HCT116 (cell line): ENCODE results near the gene SH2B2. TPM values are rescaled to one million over a fixed set of nuclear protein-coding genes. Genes with fewer than 3 reads are reported as not detected.

ENCODE experiments used
- ATAC-seq: fragments of 200-7000 bp; cut with Tn5 transposase; 2 replicates; pipeline ENCODE4 v1.9.1; 2020; ENCODE audit warnings: mild to moderate bottlenecking, moderate library complexity
- BruUV-seq: library from RNA; stranded (reverse); fragments of 400-500 nt; replicated peaks from 2 replicates; lab custom pipeline; 2021; lab: Mats Ljungman, UMichigan
- CTCF ChIA-PET: fragments of 300-600 bp; sonication (Branson Sonifier 250); formaldehyde crosslinking; loops from one replicate; lab custom pipeline; 2021; ENCODE audit warnings: antibody characterized with exemption; lab: Charles Lee
- POLR2A ChIA-PET: fragments of 300-600, 350-600 bp; sonication (Branson Sonifier 250); formaldehyde crosslinking; loops from one replicate; lab custom pipeline; 2021; ENCODE audit warnings: antibody characterized with exemption; lab: Charles Lee
- RAD21 ChIA-PET, 2 experiments: fragments of 300-600 bp; sonication (Branson Sonifier 250); formaldehyde crosslinking; loops; one replicate each; lab custom pipeline; 2023; ENCODE audit warnings: low total read pairs in 2 of 2; ENCODE audit not compliant: uncharacterized antibody in 2 of 2, unreplicated experiment in 2 of 2, low non-redundant PET in 1 of 2; lab: Charles Lee
- DNase-seq: peaks from one replicate; pipeline ENCODE4 v3.0.0-alpha.2; 2010; ENCODE audit warnings: low read depth, low spot score
- H2AFZ ChIP-seq: fragments of 200-600 bp; shearing (Covaris generic), sonication (generic); 2 replicates; pipeline ENCODE4 v1.6.1; 2017; ENCODE audit warnings: low read depth, mixed run types, mixed read lengths, antibody characterized with exemption, low read length; ENCODE audit not compliant: poor library complexity, severe bottlenecking
- H3K27ac ChIP-seq: 2 replicates; pipeline ENCODE4 v1.5.1; 2012; ENCODE audit warnings: low read depth, low read length
- H3K27me3 ChIP-seq: fragments of 200-600 bp; sonication (generic); 2 replicates; pipeline ENCODE4 v1.6.1; 2016; ENCODE audit warnings: mixed run types, low read length, mixed read lengths; ENCODE audit not compliant: insufficient read depth
- H3K36me3 ChIP-seq, 2 experiments: fragments of 200-500 bp in 1 of 2; fragments of 200-600 bp in 1 of 2; sonication (Bioruptor generic) in 1 of 2; sonication (generic) in 1 of 2; 2 replicates each; pipeline versions ENCODE4 v1.5.1 to v1.6.1; 2014 to 2016; ENCODE audit warnings: low read length in 2 of 2, inconsistent platforms in 1 of 2, mixed read lengths in 1 of 2, mixed run types in 1 of 2; ENCODE audit not compliant: insufficient read depth in 2 of 2, control insufficient read depth in 1 of 2
- H3K4me1 ChIP-seq, 2 experiments: fragments of 200-600 bp in 1 of 2; sonication (generic) in 1 of 2; 2 replicates each; pipeline versions ENCODE4 v1.5.1 to v1.6.1; 2012 to 2017; ENCODE audit warnings: low read length in 2 of 2, inconsistent platforms in 1 of 2, mild to moderate bottlenecking in 1 of 2, mixed read lengths in 1 of 2, mixed run types in 1 of 2, moderate library complexity in 1 of 2; ENCODE audit not compliant: insufficient read depth in 2 of 2, control insufficient read depth in 1 of 2
- H3K4me2 ChIP-seq: fragments of 200-600 bp; sonication (generic); 2 replicates; pipeline ENCODE4 v1.6.1; 2017; ENCODE audit warnings: mixed run types, low read length, mixed read lengths
- H3K4me3 ChIP-seq, 2 experiments: fragments of 200-600 bp in 1 of 2; sonication (generic) in 1 of 2; replicated peaks in 1 of 2; 2 replicates each; pipeline ENCODE4 v1.5.1; 2011 to 2016; ENCODE audit warnings: low read length in 2 of 2, control low read depth in 1 of 2, low read depth in 1 of 2, mild to moderate bottlenecking in 1 of 2, mixed read lengths in 1 of 2, mixed run types in 1 of 2
- H3K79me2 ChIP-seq: fragments of 200-600 bp; sonication (generic); 2 replicates; pipeline ENCODE4 v1.6.1; 2017; ENCODE audit warnings: mild to moderate bottlenecking, mixed run types, low read length, moderate library complexity, mixed read lengths; ENCODE audit not compliant: insufficient read depth
- H3K9ac ChIP-seq: fragments of 200-600 bp; sonication (generic); 2 replicates; pipeline ENCODE4 v1.6.1; 2016; ENCODE audit warnings: low read length, mixed read lengths
- H3K9me2 ChIP-seq: fragments of 200-600 bp; sonication (generic), shearing (Covaris generic); 2 replicates; pipeline ENCODE4 v1.6.1; 2017; ENCODE audit warnings: mixed run types, mild to moderate bottlenecking, moderate library complexity; ENCODE audit not compliant: insufficient read depth
- H3K9me3 ChIP-seq, 2 experiments: fragments of 200-500 bp in 1 of 2; fragments of 200-600 bp in 1 of 2; sonication (Bioruptor generic) in 1 of 2; sonication (generic) in 1 of 2; 2 replicates each; pipeline ENCODE4 v1.6.1; 2014 to 2017; ENCODE audit warnings: low read length in 2 of 2, mixed read lengths in 2 of 2, inconsistent platforms in 1 of 2, low read depth in 1 of 2, mild to moderate bottlenecking in 1 of 2, mixed run types in 1 of 2, moderate library complexity in 1 of 2; ENCODE audit not compliant: control insufficient read depth in 1 of 2, insufficient read depth in 1 of 2
- H4K20me1 ChIP-seq: fragments of 200-600 bp; sonication (generic), shearing (Covaris generic); 2 replicates; pipeline ENCODE4 v1.6.1; 2017; ENCODE audit warnings: mixed run types, mild to moderate bottlenecking, moderate library complexity; ENCODE audit not compliant: insufficient read depth
- CBX3 ChIP-seq: IDR thresholded peaks from 2 replicates; pipeline ENCODE4 v1.6.1; 2012; ENCODE audit warnings: low read depth
- POLR2A ChIP-seq: IDR thresholded peaks from 2 replicates; pipeline ENCODE4 v1.7.0; 2011; ENCODE audit warnings: borderline replicate concordance; ENCODE audit not compliant: insufficient read depth, insufficient read length; ENCODE audit errors: extremely low read depth
- RAD21 ChIP-seq: IDR thresholded peaks from 2 replicates; pipeline ENCODE4 v1.6.1; 2012; ENCODE audit warnings: low read depth, mild to moderate bottlenecking
- SP1 ChIP-seq: IDR thresholded peaks from 2 replicates; pipeline ENCODE4 v1.6.1; 2012; ENCODE audit warnings: low read depth
- SRF ChIP-seq: IDR thresholded peaks from 2 replicates; pipeline ENCODE4 v1.6.1; 2012; ENCODE audit warnings: low read depth
- intact Hi-C: fragments of 100-400 bp; cut with micrococcal nuclease; formaldehyde crosslinking; loops from 2 replicates; pipeline ENCODE4 v1.10.0; 2022
- total RNA-seq: library from RNA; stranded (reverse); gene quantifications from one replicate; pipeline ENCODE4 v1.2.1, GENCODE V29; 2021; ENCODE audit not compliant: unreplicated experiment
- TF ChIP-seq, protein P1 (sequence below), 3 experiments: fragments of 200-600 bp in 1 of 3; sonication (generic) in 1 of 3; IDR thresholded peaks in 2 of 3; conservative IDR thresholded peaks in 1 of 3; 2 replicates each; pipeline ENCODE4 v1.5.1; 2012 to 2017; ENCODE audit warnings: low read depth in 2 of 3, low read length in 2 of 3, antibody characterized with exemption in 1 of 3, borderline replicate concordance in 1 of 3, control low read depth in 1 of 3, mild to moderate bottlenecking in 1 of 3, mixed read lengths in 1 of 3, mixed run types in 1 of 3, moderate library complexity in 1 of 3; ENCODE audit not compliant: insufficient read depth in 1 of 3
- TF ChIP-seq, protein P2 (sequence below): IDR thresholded peaks from 2 replicates; pipeline ENCODE4 v1.6.1; 2012; ENCODE audit warnings: low read depth

SH2B2 gene
- total RNA-seq, 1 experiment from 2014 or later: 11.8 TPM

DNA sequence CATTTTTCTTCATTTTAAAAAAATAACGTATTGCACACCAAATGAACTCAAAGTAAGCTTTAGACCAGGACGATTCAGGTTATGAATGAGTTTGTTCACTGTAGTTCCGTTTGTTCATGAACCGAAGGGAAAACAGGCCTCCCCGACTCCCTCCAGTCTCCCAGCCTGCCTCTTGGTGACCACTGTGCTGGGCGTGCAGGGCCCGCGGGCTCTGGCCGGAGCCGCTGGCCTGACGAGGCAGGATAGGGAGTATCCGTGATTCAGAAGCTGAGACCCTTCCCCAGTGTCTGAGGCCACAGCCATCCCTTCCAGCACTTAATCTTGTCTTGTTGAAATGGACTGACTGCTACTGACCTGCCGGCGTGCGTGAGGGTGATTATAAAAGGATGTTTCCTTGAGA, 30.8 kb upstream of the SH2B2 start:
- intact Hi-C loops: no loop called here
- Histone ChIP-seq H3K27me3 (no peaks in the 10 kb centered on the region), H3K79me2 (no peaks in the 10 kb centered on the region), H3K36me3 (no peaks in the 10 kb centered on the region), H3K9ac (no peak overlapping the region), H2AFZ (no peak overlapping the region), H3K4me2 (no peak overlapping the region), H3K9me3 (no peaks in the 10 kb centered on the region), H3K4me1 (no peaks in the 10 kb centered on the region), H3K4me3 (no peak overlapping the region), H3K9me2 (no peaks in the 10 kb centered on the region), H3K27ac (no peak overlapping the region), H4K20me1 (no peaks in the 10 kb centered on the region; the same call in 1 of the 2 replicates)
- BruUV-seq: no TSS peak
- ChIA-PET CTCF (interaction anchor here (0.9 to 1.1 kb wide), 2 partner anchors 16 to 844 kb away, joined by 3 read pairs; no protein-coding TSS in a partner anchor), RAD21 (no interaction called here), POLR2A (no interaction called here)
- TF ChIP-seq RAD21: no peak
- no peak for TF ChIP-seq SP1
- ATAC-seq (no peak), DNase-seq (no peak)

DNA sequence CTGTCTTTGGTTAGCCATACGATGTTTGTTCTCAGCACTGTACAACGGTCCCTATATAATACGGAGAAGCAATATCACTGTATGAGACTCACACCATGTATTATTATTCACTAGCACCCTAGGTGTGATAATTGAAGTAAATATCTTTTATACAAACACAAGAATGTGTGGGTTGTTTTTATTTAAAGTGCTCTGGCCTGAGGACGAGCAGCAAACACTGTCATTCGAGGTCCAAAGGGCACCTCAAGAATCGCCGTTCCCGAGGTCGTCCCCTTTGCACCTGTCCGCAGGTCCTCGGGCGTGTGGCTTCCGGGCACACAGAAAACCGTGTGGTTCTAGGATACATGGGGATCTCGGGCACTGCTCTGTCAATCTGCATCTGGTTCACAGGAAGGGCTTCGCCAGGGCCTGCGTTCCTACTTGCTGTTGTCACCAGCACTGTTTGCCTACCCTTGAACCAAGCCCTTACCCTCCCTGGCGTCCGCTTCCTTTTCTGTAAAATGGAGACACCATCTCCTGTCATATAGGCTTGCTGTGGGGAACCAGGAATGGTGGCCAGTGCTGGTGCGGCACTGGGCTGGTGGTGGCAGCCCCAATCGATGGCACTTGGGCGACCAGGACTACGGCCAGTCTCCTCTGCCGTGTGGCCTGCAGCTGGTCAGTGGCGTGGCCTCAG, 28.5 kb upstream of the SH2B2 start:
- Histone ChIP-seq H3K4me3 (no peak overlapping the region), H3K27me3 (no peaks in the 10 kb centered on the region), H3K9me3 (no peaks in the 10 kb centered on the region), H4K20me1 (no peaks in the 10 kb centered on the region; the same call in 1 of the 2 replicates), H3K79me2 (no peaks in the 10 kb centered on the region), H2AFZ (no peak overlapping the region), H3K9me2 (no peaks in the 10 kb centered on the region), H3K27ac (no peak overlapping the region), H3K4me1 (no peaks in the 10 kb centered on the region), H3K36me3 (no peaks in the 10 kb centered on the region), H3K9ac (no peak overlapping the region), H3K4me2 (no peak overlapping the region)
- no peak for ATAC-seq
- no TSS peak for BruUV-seq
- CTCF ChIA-PET: no interaction called here
- no peak for TF ChIP-seq SRF
- TF ChIP-seq POLR2A: no peak
- no peak for TF ChIP-seq CBX3
- TF ChIP-seq, protein P1, sequence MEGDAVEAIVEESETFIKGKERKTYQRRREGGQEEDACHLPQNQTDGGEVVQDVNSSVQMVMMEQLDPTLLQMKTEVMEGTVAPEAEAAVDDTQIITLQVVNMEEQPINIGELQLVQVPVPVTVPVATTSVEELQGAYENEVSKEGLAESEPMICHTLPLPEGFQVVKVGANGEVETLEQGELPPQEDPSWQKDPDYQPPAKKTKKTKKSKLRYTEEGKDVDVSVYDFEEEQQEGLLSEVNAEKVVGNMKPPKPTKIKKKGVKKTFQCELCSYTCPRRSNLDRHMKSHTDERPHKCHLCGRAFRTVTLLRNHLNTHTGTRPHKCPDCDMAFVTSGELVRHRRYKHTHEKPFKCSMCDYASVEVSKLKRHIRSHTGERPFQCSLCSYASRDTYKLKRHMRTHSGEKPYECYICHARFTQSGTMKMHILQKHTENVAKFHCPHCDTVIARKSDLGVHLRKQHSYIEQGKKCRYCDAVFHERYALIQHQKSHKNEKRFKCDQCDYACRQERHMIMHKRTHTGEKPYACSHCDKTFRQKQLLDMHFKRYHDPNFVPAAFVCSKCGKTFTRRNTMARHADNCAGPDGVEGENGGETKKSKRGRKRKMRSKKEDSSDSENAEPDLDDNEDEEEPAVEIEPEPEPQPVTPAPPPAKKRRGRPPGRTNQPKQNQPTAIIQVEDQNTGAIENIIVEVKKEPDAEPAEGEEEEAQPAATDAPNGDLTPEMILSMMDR (IDR thresholded peaks at IDR 0.05 in 2 of 3, conservative IDR thresholded peaks at IDR 0.05 in 1 of 3; ENCODE audit: borderline replicate concordance in 1 of 3, insufficient read depth in 1 of 3, low read depth in 2 of 3, low read length in 2 of 3): no peak
- TF ChIP-seq, protein P2, sequence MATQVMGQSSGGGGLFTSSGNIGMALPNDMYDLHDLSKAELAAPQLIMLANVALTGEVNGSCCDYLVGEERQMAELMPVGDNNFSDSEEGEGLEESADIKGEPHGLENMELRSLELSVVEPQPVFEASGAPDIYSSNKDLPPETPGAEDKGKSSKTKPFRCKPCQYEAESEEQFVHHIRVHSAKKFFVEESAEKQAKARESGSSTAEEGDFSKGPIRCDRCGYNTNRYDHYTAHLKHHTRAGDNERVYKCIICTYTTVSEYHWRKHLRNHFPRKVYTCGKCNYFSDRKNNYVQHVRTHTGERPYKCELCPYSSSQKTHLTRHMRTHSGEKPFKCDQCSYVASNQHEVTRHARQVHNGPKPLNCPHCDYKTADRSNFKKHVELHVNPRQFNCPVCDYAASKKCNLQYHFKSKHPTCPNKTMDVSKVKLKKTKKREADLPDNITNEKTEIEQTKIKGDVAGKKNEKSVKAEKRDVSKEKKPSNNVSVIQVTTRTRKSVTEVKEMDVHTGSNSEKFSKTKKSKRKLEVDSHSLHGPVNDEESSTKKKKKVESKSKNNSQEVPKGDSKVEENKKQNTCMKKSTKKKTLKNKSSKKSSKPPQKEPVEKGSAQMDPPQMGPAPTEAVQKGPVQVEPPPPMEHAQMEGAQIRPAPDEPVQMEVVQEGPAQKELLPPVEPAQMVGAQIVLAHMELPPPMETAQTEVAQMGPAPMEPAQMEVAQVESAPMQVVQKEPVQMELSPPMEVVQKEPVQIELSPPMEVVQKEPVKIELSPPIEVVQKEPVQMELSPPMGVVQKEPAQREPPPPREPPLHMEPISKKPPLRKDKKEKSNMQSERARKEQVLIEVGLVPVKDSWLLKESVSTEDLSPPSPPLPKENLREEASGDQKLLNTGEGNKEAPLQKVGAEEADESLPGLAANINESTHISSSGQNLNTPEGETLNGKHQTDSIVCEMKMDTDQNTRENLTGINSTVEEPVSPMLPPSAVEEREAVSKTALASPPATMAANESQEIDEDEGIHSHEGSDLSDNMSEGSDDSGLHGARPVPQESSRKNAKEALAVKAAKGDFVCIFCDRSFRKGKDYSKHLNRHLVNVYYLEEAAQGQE: no peak
- intact Hi-C loops: no loop called here
- POLR2A ChIA-PET: no interaction called here
- RAD21 ChIA-PET: no interaction called here
- no peak for DNase-seq
